Measurements from ENCODE around the gene CNEP1R1.
"Not testable (repeated sequence)": the region's sequence is repeated elsewhere in the genome, so short reads cannot be mapped to it uniquely, and the experiment has no call there.

CNEP1R1 gene

GRCh38 chr16:50002190-50002589 lies 22.8 kb upstream of the CNEP1R1 start:
- DNase-seq (ENCODE audit: low spot score): no peak
- TF ChIP-seq, protein P1, sequence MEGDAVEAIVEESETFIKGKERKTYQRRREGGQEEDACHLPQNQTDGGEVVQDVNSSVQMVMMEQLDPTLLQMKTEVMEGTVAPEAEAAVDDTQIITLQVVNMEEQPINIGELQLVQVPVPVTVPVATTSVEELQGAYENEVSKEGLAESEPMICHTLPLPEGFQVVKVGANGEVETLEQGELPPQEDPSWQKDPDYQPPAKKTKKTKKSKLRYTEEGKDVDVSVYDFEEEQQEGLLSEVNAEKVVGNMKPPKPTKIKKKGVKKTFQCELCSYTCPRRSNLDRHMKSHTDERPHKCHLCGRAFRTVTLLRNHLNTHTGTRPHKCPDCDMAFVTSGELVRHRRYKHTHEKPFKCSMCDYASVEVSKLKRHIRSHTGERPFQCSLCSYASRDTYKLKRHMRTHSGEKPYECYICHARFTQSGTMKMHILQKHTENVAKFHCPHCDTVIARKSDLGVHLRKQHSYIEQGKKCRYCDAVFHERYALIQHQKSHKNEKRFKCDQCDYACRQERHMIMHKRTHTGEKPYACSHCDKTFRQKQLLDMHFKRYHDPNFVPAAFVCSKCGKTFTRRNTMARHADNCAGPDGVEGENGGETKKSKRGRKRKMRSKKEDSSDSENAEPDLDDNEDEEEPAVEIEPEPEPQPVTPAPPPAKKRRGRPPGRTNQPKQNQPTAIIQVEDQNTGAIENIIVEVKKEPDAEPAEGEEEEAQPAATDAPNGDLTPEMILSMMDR (IDR thresholded peaks at IDR 0.05): no peak
- Histone ChIP-seq H3K4me3 (no peak overlapping the region), H3K27ac (no peak overlapping the region)

DNA sequence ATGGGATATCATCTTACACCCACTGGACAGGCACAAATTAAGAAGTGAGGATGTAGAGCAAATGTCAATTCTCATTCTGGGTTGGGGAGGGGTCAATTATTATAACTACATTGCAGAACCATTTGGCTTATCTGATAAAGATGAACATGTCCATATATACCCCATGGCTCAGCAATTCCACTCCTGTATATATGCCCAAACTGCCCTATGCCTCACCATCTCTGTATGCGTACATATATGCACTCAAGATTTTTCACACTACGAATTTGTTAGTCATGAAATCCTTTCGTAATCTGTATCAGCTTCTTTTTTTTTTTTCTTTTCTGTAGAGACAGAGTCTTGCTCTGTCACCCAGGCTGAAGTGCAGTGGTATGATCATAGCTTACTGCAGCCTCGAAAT lies 20.8 kb upstream of the CNEP1R1 start:
- no peak for DNase-seq (ENCODE audit: low spot score)
- TF ChIP-seq, protein P1 (IDR thresholded peaks at IDR 0.05): no peak
- Histone ChIP-seq H3K27ac (no peak overlapping the region), H3K4me3 (no peak overlapping the region)

- TF ChIP-seq, protein P1 (IDR thresholded peaks at IDR 0.05): no peak
- Histone ChIP-seq H3K4me3 (no peak overlapping the region), H3K27ac (no peak overlapping the region)
- DNase-seq (ENCODE audit: low spot score): no peak
These were observed 18.1 kb upstream of the CNEP1R1 start for GRCh38 chr16:50006964-50007363.

DNA sequence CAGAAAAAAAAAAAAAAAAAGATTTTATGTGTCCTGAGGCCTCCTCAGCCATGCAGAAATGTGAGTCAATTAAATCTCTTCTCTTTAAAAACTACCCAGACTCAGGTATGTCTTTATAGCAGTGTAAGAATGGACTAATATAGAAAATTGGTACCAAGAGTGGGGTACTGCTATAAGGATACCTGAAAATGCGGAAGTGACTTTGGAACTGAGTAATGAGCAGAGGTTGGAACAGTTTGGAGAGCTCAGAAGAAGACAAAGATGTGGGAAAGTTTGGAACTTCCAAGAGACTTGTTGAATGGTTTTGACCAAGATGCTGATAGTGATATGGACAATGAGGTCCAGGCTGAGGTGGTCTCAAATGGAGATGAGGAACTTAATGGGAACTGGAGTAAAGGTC lies 17.3 kb upstream of the CNEP1R1 start:
- no peak for DNase-seq (ENCODE audit: low spot score)
- Histone ChIP-seq H3K27ac (no peak overlapping the region), H3K4me3 (no peak overlapping the region)
- TF ChIP-seq, protein P1 (IDR thresholded peaks at IDR 0.05): no peak

DNA sequence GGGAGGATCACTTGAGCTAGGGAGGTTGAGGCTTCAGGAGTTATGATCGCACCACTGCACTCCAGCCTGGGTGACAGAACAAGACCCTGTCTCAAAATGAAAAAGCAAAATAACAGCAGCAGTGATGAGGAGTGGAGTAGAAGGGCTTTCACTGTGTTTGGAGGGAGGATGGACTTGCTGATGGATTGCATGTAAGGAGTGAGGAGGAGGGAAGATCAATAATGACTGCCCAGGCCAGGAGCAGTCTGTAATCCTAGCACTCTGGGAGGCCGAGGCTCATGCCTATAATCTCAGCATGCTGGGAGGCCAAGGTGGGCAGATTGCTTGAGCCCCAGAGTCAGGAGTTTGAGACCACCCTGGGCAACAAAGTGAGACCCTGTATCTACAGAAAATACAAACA lies 14.8 kb upstream of the CNEP1R1 start:
- Histone ChIP-seq H3K27ac (no peak overlapping the region), H3K4me3 (no peak overlapping the region)
- no peak for DNase-seq (ENCODE audit: low spot score)
- TF ChIP-seq, protein P1 (IDR thresholded peaks at IDR 0.05): no peak

GRCh38 chr16:50011707-50012106 lies 13.3 kb upstream of the CNEP1R1 start:
- TF ChIP-seq, protein P1 (IDR thresholded peaks at IDR 0.05): no peak

GRCh38 chr16:50012182-50012581 lies 12.8 kb upstream of the CNEP1R1 start:
- TF ChIP-seq, protein P1 (IDR thresholded peaks at IDR 0.05): no peak
- Histone ChIP-seq H3K4me3 (no peak overlapping the region), H3K27ac (no peak overlapping the region)
- no peak for DNase-seq (ENCODE audit: low spot score)

More at GRCh38 chr16:50011707-50012106, 13.3 kb upstream of the CNEP1R1 start:
- Histone ChIP-seq H3K27ac (no peak overlapping the region), H3K4me3 (no peak overlapping the region)
- no peak for DNase-seq (ENCODE audit: low spot score)

DNA sequence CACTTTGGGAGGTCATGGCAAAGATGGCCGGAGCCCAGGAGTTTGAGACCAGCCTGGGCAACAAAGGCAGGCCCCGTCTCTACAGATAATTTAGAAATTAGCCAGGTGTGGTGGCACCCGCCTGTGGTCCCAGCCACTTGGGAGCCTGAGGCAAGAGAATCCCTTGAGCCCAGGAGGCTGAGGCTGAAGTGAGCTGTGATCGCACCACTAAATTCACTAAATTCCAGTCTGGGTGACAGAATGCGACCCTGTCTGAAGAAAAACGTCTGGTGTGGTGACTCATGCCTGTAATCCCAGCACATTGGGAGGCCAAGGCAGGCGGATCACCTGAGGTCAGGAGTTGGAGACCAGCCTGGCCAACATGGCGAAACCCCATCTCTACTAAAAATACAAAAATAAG lies 10.8 kb upstream of the CNEP1R1 start:
- not testable (repeated sequence) for H3K27ac ChIP-seq; DNase-seq (ENCODE audit: low spot score); H3K4me3 ChIP-seq
